Measurements from ENCODE around the gene EML5.

DNA sequence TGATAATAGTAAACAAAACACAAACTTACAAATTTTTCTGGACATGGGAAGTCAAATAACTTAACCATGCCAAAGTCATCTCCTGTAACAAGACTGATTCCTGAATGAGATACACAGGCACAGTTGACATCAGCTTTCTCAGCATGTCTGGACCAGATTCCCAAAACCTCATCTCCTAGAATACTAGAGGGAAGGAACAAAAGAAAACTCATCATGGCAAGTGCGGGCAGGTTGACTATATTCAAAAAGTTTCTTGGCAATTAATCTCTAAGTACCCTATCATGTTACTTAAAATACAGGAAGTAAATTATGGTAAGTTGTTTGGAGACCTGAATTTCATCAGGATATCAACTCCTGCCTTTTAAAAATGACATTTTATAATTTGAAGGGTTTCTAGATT is 176.1 kb downstream of the EML5 start:
- TF ChIP-seq, protein P1, sequence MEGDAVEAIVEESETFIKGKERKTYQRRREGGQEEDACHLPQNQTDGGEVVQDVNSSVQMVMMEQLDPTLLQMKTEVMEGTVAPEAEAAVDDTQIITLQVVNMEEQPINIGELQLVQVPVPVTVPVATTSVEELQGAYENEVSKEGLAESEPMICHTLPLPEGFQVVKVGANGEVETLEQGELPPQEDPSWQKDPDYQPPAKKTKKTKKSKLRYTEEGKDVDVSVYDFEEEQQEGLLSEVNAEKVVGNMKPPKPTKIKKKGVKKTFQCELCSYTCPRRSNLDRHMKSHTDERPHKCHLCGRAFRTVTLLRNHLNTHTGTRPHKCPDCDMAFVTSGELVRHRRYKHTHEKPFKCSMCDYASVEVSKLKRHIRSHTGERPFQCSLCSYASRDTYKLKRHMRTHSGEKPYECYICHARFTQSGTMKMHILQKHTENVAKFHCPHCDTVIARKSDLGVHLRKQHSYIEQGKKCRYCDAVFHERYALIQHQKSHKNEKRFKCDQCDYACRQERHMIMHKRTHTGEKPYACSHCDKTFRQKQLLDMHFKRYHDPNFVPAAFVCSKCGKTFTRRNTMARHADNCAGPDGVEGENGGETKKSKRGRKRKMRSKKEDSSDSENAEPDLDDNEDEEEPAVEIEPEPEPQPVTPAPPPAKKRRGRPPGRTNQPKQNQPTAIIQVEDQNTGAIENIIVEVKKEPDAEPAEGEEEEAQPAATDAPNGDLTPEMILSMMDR (IDR thresholded peaks at IDR 0.05) = no peak
- TF ChIP-seq POLR2A (IDR thresholded peaks at IDR 0.05; ENCODE audit: low read depth) (no peak), POLR2AphosphoS5 (IDR thresholded peaks at IDR 0.05) (no peak), EP300 (IDR thresholded peaks at IDR 0.05) (no peak)
